ENCODE data around the gene PREB.

Gene PREB

DNA sequence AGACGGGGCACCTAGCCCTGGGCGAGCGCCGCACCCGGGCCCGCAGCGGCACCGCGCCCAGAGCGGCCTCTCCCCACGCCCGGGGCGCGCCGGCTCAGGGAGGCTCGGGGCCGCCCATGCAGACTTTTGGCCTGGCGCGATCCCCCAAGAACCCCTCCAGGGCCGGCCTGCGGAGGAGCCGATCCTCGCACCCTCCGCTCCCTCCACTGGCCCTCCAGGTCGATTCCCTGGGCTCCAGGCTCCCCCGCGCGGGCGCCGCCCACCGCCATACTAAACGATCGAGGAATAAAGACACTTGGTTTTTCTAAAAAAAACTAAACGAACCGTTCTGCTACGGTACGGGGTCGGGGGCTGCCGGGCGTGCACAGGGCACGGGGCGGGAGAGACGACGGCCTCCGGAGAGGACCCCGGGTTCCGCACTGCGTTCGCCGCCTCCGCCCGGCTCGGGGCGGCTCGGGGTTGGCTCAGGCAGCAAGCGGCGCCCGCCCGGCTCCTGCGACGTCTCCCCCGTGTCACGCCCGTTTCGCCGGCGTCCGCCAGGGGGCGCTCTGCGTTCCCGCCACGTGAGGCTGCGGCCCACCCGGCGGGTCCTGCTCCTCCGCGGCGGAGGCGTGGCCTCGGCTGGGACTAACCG lies 48.2 kb downstream of the PREB start:
- Histone ChIP-seq H3K4me3 (peak overlapping the region; percentile 51 to 83 (median 73)), H3K27ac (peak overlapping the region; percentile 67 to 94 (median 87))

DNA sequence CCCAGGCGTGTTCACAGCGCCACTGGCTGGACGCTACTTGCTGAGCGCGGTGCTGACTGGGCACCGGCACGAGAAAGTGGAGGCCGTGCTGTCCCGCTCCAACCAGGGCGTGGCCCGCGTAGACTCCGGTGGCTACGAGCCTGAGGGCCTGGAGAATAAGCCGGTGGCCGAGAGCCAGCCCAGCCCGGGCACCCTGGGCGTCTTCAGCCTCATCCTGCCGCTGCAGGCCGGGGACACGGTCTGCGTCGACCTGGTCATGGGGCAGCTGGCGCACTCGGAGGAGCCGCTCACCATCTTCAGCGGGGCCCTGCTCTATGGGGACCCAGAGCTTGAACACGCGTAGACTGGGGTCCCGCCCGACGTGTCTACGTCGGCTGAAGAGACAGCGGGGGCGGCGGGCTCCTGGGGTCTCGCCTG lies 48.8 kb downstream of the PREB start:
- Histone ChIP-seq H3K4me3 (peak overlapping the region; percentile 51 to 83 (median 73)), H3K27ac (peak overlapping the region; percentile 67 to 94 (median 87))

DNA sequence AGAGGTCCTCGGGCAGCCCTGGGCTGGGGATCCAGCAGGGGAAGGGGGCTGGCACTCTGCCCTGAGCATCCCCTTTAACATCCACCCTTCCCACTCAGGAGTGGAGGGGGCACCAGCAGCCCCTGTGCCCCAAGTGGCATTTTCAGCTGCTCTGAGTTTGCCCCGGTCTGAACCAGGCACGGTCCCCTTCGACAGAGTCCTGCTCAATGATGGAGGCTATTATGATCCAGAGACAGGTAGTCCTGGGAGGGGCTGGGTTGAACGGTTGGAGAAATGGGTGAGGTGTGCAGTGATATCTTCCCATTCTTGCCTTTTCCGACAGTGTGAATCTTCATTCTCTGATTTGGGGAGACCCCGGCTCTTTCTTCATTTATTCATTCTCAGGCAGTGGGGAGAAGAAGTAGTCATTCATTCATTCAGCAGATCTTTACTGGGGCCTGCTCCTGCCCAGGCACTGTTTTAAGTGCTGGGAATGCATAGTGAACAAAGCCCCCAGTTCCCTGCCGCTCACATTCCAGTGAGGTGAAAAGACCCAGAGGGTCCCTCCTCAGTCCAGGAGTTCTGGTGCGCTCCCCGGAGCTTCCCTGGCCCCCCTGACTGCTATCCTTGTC lies 49.3 kb downstream of the PREB start:
- Histone ChIP-seq H3K4me3 (peak overlapping the region; percentile 51 to 83 (median 73)), H3K27ac (peak overlapping the region in 20 of 21 experiments; percentile 80 to 94 (median 87))

DNA sequence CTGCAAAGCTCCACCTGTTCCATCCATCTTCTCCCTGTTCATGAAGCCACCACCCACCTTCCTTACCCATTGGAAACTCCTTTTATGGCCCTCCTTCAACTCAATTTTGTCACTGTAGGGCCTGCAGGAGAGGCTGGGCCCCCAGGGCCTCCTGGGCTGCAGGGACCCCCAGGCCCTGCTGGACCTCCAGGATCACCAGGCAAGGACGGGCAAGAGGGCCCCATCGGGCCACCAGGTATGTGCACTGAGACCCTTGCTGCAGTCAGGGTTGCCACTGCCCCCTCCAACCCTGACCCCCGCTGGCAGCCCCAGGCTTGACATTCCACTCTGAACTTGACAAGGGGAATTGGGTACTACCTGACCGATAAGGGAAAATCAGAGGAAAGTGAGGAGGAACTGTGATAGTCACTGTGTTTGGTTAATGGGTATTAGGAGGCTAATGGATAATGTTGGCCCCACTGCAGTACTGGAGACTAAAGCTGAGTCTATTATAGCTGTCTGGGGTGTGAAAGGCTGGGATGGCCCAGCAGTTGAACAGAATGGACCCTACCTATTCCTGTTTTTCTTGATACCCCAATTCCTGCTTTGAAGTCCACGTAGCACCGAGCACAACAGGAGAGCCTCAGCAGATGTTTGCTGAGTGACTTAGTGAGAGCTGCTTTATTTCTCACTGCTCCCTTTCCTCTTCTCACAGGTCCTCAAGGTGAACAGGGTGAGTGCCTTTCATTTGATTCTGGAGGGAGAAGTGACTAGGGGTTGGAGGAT lies 50.0 kb downstream of the PREB start:
- Histone ChIP-seq H3K27ac (peak overlapping the region in 3 of 21 experiments; percentile 27 to 90 (median 87)), H3K4me3 (no peak overlapping the region)

DNA sequence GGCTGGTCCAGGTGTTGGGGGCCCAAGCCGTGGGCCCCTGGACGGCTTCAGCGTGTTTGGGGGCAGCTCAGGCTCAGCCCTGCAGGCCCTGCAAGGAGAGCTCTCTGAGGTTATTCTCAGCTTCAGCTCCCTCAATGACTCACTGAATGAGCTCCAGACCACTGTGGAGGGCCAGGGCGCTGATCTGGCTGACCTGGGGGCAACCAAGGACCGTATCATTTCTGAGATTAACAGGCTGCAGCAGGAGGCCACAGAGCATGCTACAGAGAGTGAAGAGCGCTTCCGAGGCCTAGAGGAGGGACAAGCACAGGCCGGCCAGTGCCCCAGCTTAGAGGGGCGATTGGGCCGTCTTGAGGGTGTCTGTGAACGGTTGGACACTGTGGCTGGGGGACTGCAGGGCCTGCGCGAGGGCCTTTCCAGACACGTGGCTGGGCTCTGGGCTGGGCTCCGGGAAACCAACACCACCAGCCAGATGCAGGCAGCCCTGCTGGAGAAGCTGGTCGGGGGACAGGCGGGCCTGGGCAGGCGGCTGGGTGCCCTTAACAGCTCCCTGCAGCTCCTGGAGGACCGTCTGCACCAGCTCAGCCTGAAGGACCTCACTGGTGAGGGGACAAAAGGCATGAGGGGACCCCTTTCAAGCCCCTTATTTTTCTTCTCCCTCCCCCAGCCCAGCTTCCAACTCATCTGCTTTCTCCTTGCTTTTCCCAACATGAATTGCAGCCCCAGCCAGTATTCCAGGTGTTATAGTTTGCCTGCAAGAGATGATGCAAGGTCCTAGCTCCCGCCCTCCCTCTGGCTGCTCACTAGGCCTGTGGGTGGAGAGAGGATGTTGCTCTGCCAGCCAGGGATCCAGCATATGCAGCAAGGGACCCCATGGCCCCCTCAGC lies 50.8 kb downstream of the PREB start:
- Histone ChIP-seq H3K4me3 (no peak overlapping the region), H3K27ac (peak overlapping the region in 3 of 21 experiments; percentile 18 to 32 (median 27))

DNA sequence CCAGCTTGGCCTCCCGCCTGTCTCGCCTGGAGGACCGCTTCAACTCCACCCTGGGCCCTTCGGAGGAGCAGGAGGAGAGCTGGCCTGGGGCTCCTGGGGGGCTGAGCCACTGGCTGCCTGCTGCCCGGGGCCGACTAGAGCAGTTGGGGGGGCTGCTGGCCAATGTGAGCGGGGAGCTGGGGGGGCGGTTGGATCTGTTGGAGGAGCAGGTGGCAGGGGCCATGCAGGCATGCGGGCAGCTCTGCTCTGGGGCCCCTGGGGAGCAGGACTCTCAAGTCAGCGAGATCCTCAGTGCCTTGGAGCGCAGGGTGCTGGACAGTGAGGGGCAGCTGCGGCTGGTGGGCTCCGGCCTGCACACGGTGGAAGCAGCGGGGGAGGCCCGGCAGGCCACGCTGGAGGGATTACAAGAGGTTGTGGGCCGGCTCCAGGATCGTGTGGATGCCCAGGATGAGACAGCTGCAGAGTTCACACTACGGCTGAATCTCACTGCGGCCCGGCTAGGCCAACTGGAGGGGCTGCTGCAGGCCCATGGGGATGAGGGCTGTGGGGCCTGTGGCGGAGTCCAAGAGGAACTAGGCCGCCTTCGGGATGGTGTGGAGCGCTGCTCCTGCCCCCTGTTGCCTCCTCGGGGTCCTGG lies 51.5 kb downstream of the PREB start:
- Histone ChIP-seq H3K4me3 (no peak overlapping the region), H3K27ac (peak overlapping the region in 3 of 21 experiments; percentile 1 to 78 (median 4))

DNA sequence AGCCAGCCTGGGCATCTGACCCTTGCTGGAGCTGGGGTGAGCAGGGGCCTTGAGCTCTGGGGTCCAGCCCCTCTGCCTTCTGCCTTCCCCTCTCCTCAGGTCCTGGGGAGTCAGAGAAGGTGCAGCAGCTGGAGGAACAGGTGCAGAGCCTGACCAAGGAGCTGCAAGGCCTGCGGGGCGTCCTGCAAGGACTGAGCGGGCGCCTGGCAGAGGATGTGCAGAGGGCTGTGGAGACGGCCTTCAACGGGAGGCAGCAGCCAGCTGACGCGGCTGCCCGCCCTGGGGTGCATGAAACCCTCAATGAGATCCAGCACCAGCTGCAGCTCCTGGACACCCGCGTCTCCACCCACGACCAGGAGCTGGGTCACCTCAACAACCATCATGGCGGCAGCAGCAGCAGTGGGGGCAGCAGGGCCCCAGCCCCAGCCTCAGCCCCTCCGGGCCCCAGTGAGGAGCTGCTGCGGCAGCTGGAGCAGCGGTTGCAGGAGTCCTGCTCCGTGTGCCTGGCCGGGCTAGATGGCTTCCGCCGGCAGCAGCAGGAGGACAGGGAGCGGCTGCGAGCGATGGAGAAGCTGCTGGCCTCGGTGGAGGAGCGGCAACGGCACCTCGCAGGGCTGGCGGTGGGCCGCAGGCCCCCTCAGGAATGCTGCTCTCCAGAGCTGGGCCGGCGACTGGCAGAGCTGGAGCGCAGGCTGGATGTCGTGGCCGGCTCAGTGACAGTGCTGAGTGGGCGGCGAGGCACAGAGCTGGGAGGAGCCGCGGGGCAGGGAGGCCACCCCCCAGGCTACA lies 52.3 kb downstream of the PREB start:
- no peak overlapping the region for H3K4me3 ChIP-seq
- peak overlapping the region in 15 of 21 experiments; percentile 1 to 87 (median 75) for H3K27ac ChIP-seq

All from skin epidermis (tissue), 12 donors.